Esophagus muscularis mucosa (tissue), 4 donors: ENCODE data around the gene MRPL28.

Experiments
- CTCF ChIP-seq, 3 experiments: fragments of 200-600 bp in 2 of 3; fragments of 450-650 bp in 1 of 3; sonication (generic) in 2 of 3; IDR thresholded peaks; one replicate each; pipeline ENCODE4 v1.5.1; 2017 to 2019; ENCODE audit warnings: antibody characterized with exemption in 3 of 3, mild to moderate bottlenecking in 2 of 3, moderate library complexity in 1 of 3
- EP300 ChIP-seq: sonication (generic); formaldehyde crosslinking; IDR thresholded peaks from one replicate; pipeline ENCODE4 v1.6.1; 2017; ENCODE audit warnings: antibody characterized with exemption
- POLR2A ChIP-seq: fragments of 450-650 bp; IDR thresholded peaks from one replicate; pipeline ENCODE4 v1.6.1; 2017; ENCODE audit warnings: antibody characterized with exemption, moderate library complexity, mild to moderate bottlenecking, low read depth

- TF ChIP-seq CTCF (IDR thresholded peaks at IDR 0.05) = no peak
- TF ChIP-seq POLR2A = no peak
- no peak for TF ChIP-seq EP300
These were observed 41.4 kb upstream of the MRPL28 start for GRCh38 chr16:411576-412265.
